Left ventricle myocardium inferior (tissue), 1 donor: ENCODE data around the gene PLEKHM3. TPM values are rescaled to one million over a fixed set of nuclear protein-coding genes. Genes with fewer than 3 reads are reported as not detected.
A peak's percentile ranks its signal among the peaks of the same experiment; 100 is the strongest.

Experiments used
- DNase-seq: peaks from one replicate; pipeline ENCODE4 v3.0.0-alpha.2; 2020
- H3K27ac ChIP-seq: fragments of 200-600 bp; replicated peaks from 2 replicates; pipeline ENCODE4 v1.8.0; 2021
- H3K27me3 ChIP-seq: fragments of 200-600 bp; 2 replicates; pipeline ENCODE4 v1.8.0; 2021; ENCODE audit warnings: low read depth
- H3K36me3 ChIP-seq: fragments of 200-600 bp; 2 replicates; pipeline ENCODE4 v1.8.0; 2021
- H3K4me1 ChIP-seq: fragments of 200-600 bp; 2 replicates; pipeline ENCODE4 v1.8.0; 2021
- H3K4me3 ChIP-seq: fragments of 200-600 bp; 2 replicates; pipeline ENCODE4 v1.8.0; 2021; ENCODE audit warnings: mild to moderate bottlenecking, moderate library complexity
- H3K9me3 ChIP-seq: fragments of 200-600 bp; replicated peaks from 2 replicates; pipeline ENCODE4 v1.8.0; 2021
- CTCF ChIP-seq: fragments of 200-600 bp; IDR thresholded peaks from 2 replicates; pipeline ENCODE4 v1.8.0; 2021; ENCODE audit warnings: antibody characterized with exemption, mild to moderate bottlenecking, borderline replicate concordance
- intact Hi-C: fragments of 100-400 bp; cut with micrococcal nuclease; formaldehyde crosslinking; loops from one replicate; pipeline ENCODE4 v1.11.0; 2022
- total RNA-seq: library from RNA; stranded (reverse); fragmentation: NEBNext Ultra II Directional; extraction: Animal tissue kit (Norgen Biotek cat#: 25700); gene quantifications from one replicate; pipeline ENCODE4 v1.2.1, GENCODE V29; 2021
- donor health status: DM: no; HTN: yes; CAD: no; lungs with severe emphysema.

Gene PLEKHM3
- total RNA-seq, 1 donor from 2014 or later, result 12.9 TPM

- peaks cover 3% of the 10 kb centered on the region for H3K4me1 ChIP-seq
Observed at GRCh38 chr2:207920721-207921120, 104.6 kb downstream of the PLEKHM3 start.

GRCh38 chr2:207920321-207920720, 105.0 kb downstream of the PLEKHM3 start:
- no peaks in the 10 kb centered on the region for H3K9me3 ChIP-seq
- H3K4me1 ChIP-seq, result no peaks in the 10 kb centered on the region
- intact Hi-C loops, result no loop called here
- H3K27ac ChIP-seq, result peak overlapping the region; percentile 38
- H3K36me3 ChIP-seq, result no peaks in the 10 kb centered on the region
- DNase-seq, result no peak
- no peak for TF ChIP-seq CTCF
- H3K4me3 ChIP-seq, result no peak overlapping the region
- no peaks in the 10 kb centered on the region for H3K27me3 ChIP-seq

More at GRCh38 chr2:207920721-207921120, 104.6 kb downstream of the PLEKHM3 start:
- Histone ChIP-seq H3K9me3 (no peaks in the 10 kb centered on the region), H3K27me3 (no peaks in the 10 kb centered on the region), H3K4me3 (no peak overlapping the region), H3K27ac (no peak overlapping the region), H3K36me3 (no peaks in the 10 kb centered on the region)
- intact Hi-C loops, result no loop called here
- DNase-seq, result no peak
- TF ChIP-seq CTCF, result no peak

- Histone ChIP-seq H3K4me3 (no peak overlapping the region), H3K4me1 (peaks cover 7% of the 10 kb centered on the region), H3K27me3 (no peaks in the 10 kb centered on the region), H3K27ac (peak overlapping the region; percentile 38), H3K36me3 (no peaks in the 10 kb centered on the region), H3K9me3 (no peaks in the 10 kb centered on the region)
- no peak for DNase-seq
- no peak for TF ChIP-seq CTCF
- intact Hi-C loops, result no loop called here
Observed at GRCh38 chr2:207919164-207919919, 106.0 kb downstream of the PLEKHM3 start.

- H3K27ac ChIP-seq, result no peak overlapping the region
- H3K4me1 ChIP-seq, result peaks cover 7% of the 10 kb centered on the region
- no peaks in the 10 kb centered on the region for H3K36me3 ChIP-seq
- H3K27me3 ChIP-seq, result no peaks in the 10 kb centered on the region
- intact Hi-C loops, result no loop called here
- H3K9me3 ChIP-seq, result no peaks in the 10 kb centered on the region
- DNase-seq, result no peak
- H3K4me3 ChIP-seq, result no peak overlapping the region
- TF ChIP-seq CTCF, result no peak
Observed at GRCh38 chr2:207914716-207915115, 110.6 kb downstream of the PLEKHM3 start.

- Histone ChIP-seq H3K27me3 (no peaks in the 10 kb centered on the region), H3K4me3 (no peak overlapping the region), H3K9me3 (no peaks in the 10 kb centered on the region), H3K36me3 (no peaks in the 10 kb centered on the region), H3K4me1 (peaks cover 7% of the 10 kb centered on the region), H3K27ac (no peak overlapping the region)
- no peak for DNase-seq
- no peak for TF ChIP-seq CTCF
- intact Hi-C loops, result no loop called here
Observed at GRCh38 chr2:207913772-207914358, 111.5 kb downstream of the PLEKHM3 start.
